K562 (cell line): ENCODE measurements around the gene ADAM20. TPM values are rescaled to one million over a fixed set of nuclear protein-coding genes. Genes with fewer than 3 reads are reported as not detected.

Experiments used
- ATAC-seq: fragments of 200-7000 bp; cut with Tn5 transposase; 3 replicates; pipeline ENCODE4 v1.9.1; 2020; ENCODE audit warnings: moderate library complexity
- BruUV-seq: library from RNA; stranded (reverse); fragments of 400-500 nt; replicated peaks from 2 replicates; lab custom pipeline; 2021; lab: Mats Ljungman, UMichigan
- CTCF ChIA-PET: fragments of 300-600 bp; formaldehyde crosslinking; extraction: SDS; loops from one replicate; lab custom pipeline; 2021; ENCODE audit warnings: low intra/inter-chr PET ratio; lab: Yijun Ruan, JAX
- POLR2A ChIA-PET: fragments of 300-600, 350-650 bp; sonication (Branson Sonifier 250); formaldehyde crosslinking; extraction: SDS; loops from one replicate; lab custom pipeline; 2021; ENCODE audit warnings: antibody characterized with exemption, inconsistent platforms; lab: Yijun Ruan, JAX
- DNase-seq, 4 experiments: peaks; one replicate each; pipeline versions ENCODE4 v3.0.0 to v3.0.0-alpha.2; 2011 to 2018; ENCODE audit warnings: low spot score in 3 of 4, mixed read lengths in 3 of 4; ENCODE audit errors: extremely low read depth in 1 of 4
- FAIRE-seq: peaks from 2 replicates; lab custom pipeline; 2011; peaks lifted over from hg19 to GRCh38; lab: Jason Lieb, UNC
- H2AFZ ChIP-seq: 2 replicates; pipeline ENCODE4 v1.6.0; 2011; ENCODE audit warnings: low read depth, low read length, control low read depth, inconsistent platforms
- H3K27ac ChIP-seq: fragments of 200-600 bp; 3 replicates; pipeline ENCODE4 v1.8.0; 2011; ENCODE audit warnings: low read depth, mild to moderate bottlenecking, control low read depth, inconsistent platforms, low read length, moderate library complexity, mixed read lengths; ENCODE audit errors: extremely low read depth
- H3K27me3 ChIP-seq, 2 experiments: fragments of 300-600 bp in 1 of 2; 2 replicates in 1 of 2; 3 replicates in 1 of 2; pipeline versions ENCODE4 v1.6.0 to v1.8.0; 2011; ENCODE audit warnings: inconsistent platforms in 2 of 2, low read length in 2 of 2, mild to moderate bottlenecking in 1 of 2, mixed read lengths in 1 of 2, moderate library complexity in 1 of 2; ENCODE audit not compliant: control insufficient read depth in 2 of 2, insufficient read depth in 2 of 2
- H3K36me3 ChIP-seq: fragments of 300-600 bp; 3 replicates; pipeline ENCODE4 v1.8.0; 2011; ENCODE audit warnings: mild to moderate bottlenecking, low read length, inconsistent platforms; ENCODE audit not compliant: control insufficient read depth, insufficient read depth
- H3K4me1 ChIP-seq, 2 experiments: fragments of 200-600 bp in 1 of 2; replicated peaks in 1 of 2; 2 replicates in 1 of 2; 3 replicates in 1 of 2; pipeline versions ENCODE4 v1.5.1 to v1.8.0; 2011; ENCODE audit warnings: inconsistent platforms in 2 of 2, low read length in 2 of 2, mild to moderate bottlenecking in 1 of 2, mixed read lengths in 1 of 2, moderate library complexity in 1 of 2; ENCODE audit not compliant: control insufficient read depth in 2 of 2, insufficient read depth in 2 of 2
- H3K4me2 ChIP-seq: 2 replicates; pipeline ENCODE4 v1.6.1; 2011; ENCODE audit warnings: low read length, control low read depth, inconsistent platforms, mixed read lengths; ENCODE audit not compliant: insufficient read depth
- H3K4me3 ChIP-seq: fragments of 200-600 bp; sonication (generic), shearing (Covaris generic); 2 replicates; pipeline ENCODE4 v1.5.1; 2016; ENCODE audit warnings: control low read depth, inconsistent platforms
- H3K79me2 ChIP-seq: fragments of 200-600 bp; 3 replicates; pipeline ENCODE4 v1.8.0; 2011; ENCODE audit warnings: low read length, inconsistent platforms; ENCODE audit not compliant: control insufficient read depth, insufficient read depth
- H3K9ac ChIP-seq, 2 experiments: 2 replicates each; pipeline versions ENCODE4 v1.6.0 to v1.6.1; 2011; ENCODE audit warnings: low read depth in 2 of 2, low read length in 2 of 2, control low read depth in 1 of 2, inconsistent platforms in 1 of 2, mild to moderate bottlenecking in 1 of 2, mixed read lengths in 1 of 2; ENCODE audit not compliant: insufficient read depth in 1 of 2
- H3K9me1 ChIP-seq: one replicate; pipeline ENCODE4 v1.6.0; 2011; ENCODE audit warnings: inconsistent platforms, mild to moderate bottlenecking, low read length, moderate library complexity; ENCODE audit not compliant: control insufficient read depth, insufficient read depth
- H3K9me3 ChIP-seq: replicated peaks from 2 replicates; pipeline ENCODE4 v1.5.1; 2011; ENCODE audit warnings: low read depth, low read length, inconsistent platforms; ENCODE audit not compliant: control insufficient read depth, insufficient read depth
- H4K20me1 ChIP-seq: replicated peaks from 2 replicates; pipeline ENCODE4 v1.6.1; 2011; ENCODE audit warnings: low read length, inconsistent platforms, mixed read lengths; ENCODE audit not compliant: control insufficient read depth, insufficient read depth
- CBX2 ChIP-seq: fragments of 200-600 bp; sonication (generic); IDR thresholded peaks from one replicate; pipeline ENCODE4 v1.6.1; 2012; ENCODE audit warnings: mild to moderate bottlenecking, low read length, inconsistent platforms; ENCODE audit not compliant: insufficient read depth, poor library complexity, severe bottlenecking
- DLX4 ChIP-seq: fragments of 250-450 bp; sonication (Bioruptor Pico); IDR thresholded peaks from 2 replicates; pipeline ENCODE4 v1.6.1; 2021; ENCODE audit warnings: mild to moderate bottlenecking
- HDAC8 ChIP-seq: fragments of 450-650 bp; IDR thresholded peaks from 2 replicates; pipeline ENCODE4 v1.6.1; 2016; ENCODE audit warnings: mild to moderate bottlenecking, missing genetic modification characterization, moderate library complexity, missing compliant biosample characterization
- MYNN ChIP-seq, 2 experiments: sonication (generic); formaldehyde crosslinking in 1 of 2; IDR thresholded peaks; 2 replicates each; pipeline versions ENCODE4 v1.5.0 to v1.6.1; 2016 to 2020; ENCODE audit warnings: antibody characterized with exemption in 1 of 2, missing genetic modification reagents in 1 of 2
- NR0B1 ChIP-seq: fragments of 450-650 bp; IDR thresholded peaks from one replicate; pipeline ENCODE4 v1.6.1; 2018; ENCODE audit warnings: mild to moderate bottlenecking, moderate library complexity; ENCODE audit not compliant: partially characterized antibody
- PATZ1 ChIP-seq: fragments of 250-450 bp; sonication (Bioruptor Pico); IDR thresholded peaks from 2 replicates; pipeline ENCODE4 v1.5.0; 2020; ENCODE audit warnings: mild to moderate bottlenecking, borderline replicate concordance
- SNIP1 ChIP-seq: fragments of 450-650 bp; IDR thresholded peaks from 2 replicates; pipeline ENCODE4 v1.7.1; 2017; ENCODE audit warnings: low read depth, mild to moderate bottlenecking
- STAG1 ChIP-seq: sonication (generic); formaldehyde crosslinking; IDR thresholded peaks from 2 replicates; pipeline ENCODE4 v1.5.0; 2020; ENCODE audit warnings: missing genetic modification reagents, borderline replicate concordance
- USF2 ChIP-seq: sonication (generic); formaldehyde crosslinking; IDR thresholded peaks from 2 replicates; pipeline ENCODE4 v1.5.0; 2020; ENCODE audit warnings: missing genetic modification reagents
- XRCC4 ChIP-seq: IDR thresholded peaks from one replicate; pipeline ENCODE4 v1.6.1; 2011; ENCODE audit not compliant: insufficient read depth, insufficient read length; ENCODE audit errors: extremely low read depth
- ZC3H8 ChIP-seq: fragments of 450-650 bp; IDR thresholded peaks from 2 replicates; pipeline ENCODE4 v1.6.1; 2017
- ZNF830 ChIP-seq: fragments of 250-450 bp; sonication (Bioruptor Pico); IDR thresholded peaks from 2 replicates; pipeline ENCODE4 v1.5.0; 2021; ENCODE audit warnings: mild to moderate bottlenecking
- whole genome bisulfite sequencing: fragments of 100-300 bp; shearing (Covaris generic); methylation state at CpG from one replicate; pipeline ENCODE4 v1.1.6; 2016; ENCODE audit warnings: low coverage, mixed read lengths; ENCODE audit not compliant: insufficient coverage; ENCODE audit errors: missing lambda C conversion rate; 5-methylcytosine and 5-hydroxymethylcytosine counted together
- in situ Hi-C: fragments of 300-500 bp; cut with MboI; formaldehyde crosslinking; loops from 4 replicates; pipeline ENCODE4 v1.15.0; 2018; ENCODE audit warnings: inconsistent platforms, mixed read lengths
- intact Hi-C: fragments of 100-400 bp; cut with micrococcal nuclease; formaldehyde crosslinking; loops from 2 replicates; pipeline ENCODE4 v1.14.2; 2022
- polyA plus RNA-seq, 8 experiments: library from polyadenylated mRNA; depleted of rRNA in 4 of 8; stranded (reverse) in 5 of 8; unstranded in 3 of 8; fragments of >200 nt; fragmentation: Nextera tagmentation in 2 of 8; fragmentation: Illumina TruSeq in 1 of 8; extraction: Ambion mirVana in 2 of 8; extraction: Trizol in 1 of 8; gene quantifications; 2 replicates each; pipeline versions ENCODE4 v1.2.1 to v1.2.3, GENCODE V29; 2011 to 2014; ENCODE audit warnings: inconsistent platforms in 1 of 8, missing spikeins in 1 of 8
- total RNA-seq, 7 experiments: library from RNA; depleted of rRNA in 6 of 7; stranded (reverse); fragments of >200 nt in 6 of 7; fragmentation: Illumina TruSeq in 2 of 7; extraction: Trizol in 2 of 7; gene quantifications; 2 replicates each; pipeline versions ENCODE4 v1.2.1 to v1.2.3, GENCODE V29; 2011 to 2021; ENCODE audit warnings: low replicate concordance in 1 of 7

ADAM20 gene
- total and polyA plus RNA-seq, 9 of the 15 experiments (the other 6 are each of a cell fraction or from before 2014, with no cell fraction given), result 0.03 to 0.15 (median 0.04) TPM; not detected in 5

GRCh38 chr14:70525691-70526090, 9.1 kb downstream of the ADAM20 start:
- no peaks in the 10 kb centered on the region for H3K9me3 ChIP-seq
- no peaks in the 10 kb centered on the region; the same call in 2 of the 3 replicates for H3K79me2 ChIP-seq
- in situ Hi-C loops (no loop called here), intact Hi-C loops (no loop called here)
- H3K36me3 ChIP-seq, result no peaks in the 10 kb centered on the region
- ChIA-PET CTCF (no interaction called here), POLR2A (interaction anchor here (0.5 kb wide), 1 partner anchor 1205 kb away, joined by 3 read pairs; no protein-coding TSS in a partner anchor)
- TF ChIP-seq STAG1 (CRISPR knock-in tag) (no peak), CBX2 (no peak), SNIP1 (no peak), ZNF830 (CRISPR knock-in tag) (no peak)
- BruUV-seq, result no TSS peak
- H3K27ac ChIP-seq, result no peak overlapping the region
- H3K4me2 ChIP-seq, result no peak overlapping the region
- DNase-seq (no peak), FAIRE-seq (no peak), ATAC-seq (no peak)
- no peaks in the 10 kb centered on the region for H4K20me1 ChIP-seq
- H3K4me1 ChIP-seq, result no peaks in the 10 kb centered on the region
- no peak overlapping the region for H2AFZ ChIP-seq
- no peaks in the 10 kb centered on the region for H3K27me3 ChIP-seq
- no peak overlapping the region for H3K9ac ChIP-seq
- no peak overlapping the region for H3K4me3 ChIP-seq
- H3K9me1 ChIP-seq, result no peaks in the 10 kb centered on the region

- ChIA-PET POLR2A (no interaction called here), CTCF (no interaction called here)
- in situ Hi-C loops, result no loop called here
- BruUV-seq, result no TSS peak
- Histone ChIP-seq H4K20me1 (no peaks in the 10 kb centered on the region), H2AFZ (no peak overlapping the region), H3K27ac (no peak overlapping the region), H3K27me3 (no peaks in the 10 kb centered on the region), H3K4me2 (no peak overlapping the region), H3K9me1 (no peaks in the 10 kb centered on the region), H3K36me3 (no peaks in the 10 kb centered on the region), H3K9ac (no peak overlapping the region), H3K4me1 (no peaks in the 10 kb centered on the region), H3K4me3 (no peak overlapping the region), H3K9me3 (no peaks in the 10 kb centered on the region), H3K79me2 (no peaks in the 10 kb centered on the region)
- WGBS, result 9% methylated on average over 3 of the region's 3 CpGs
- no peak for FAIRE-seq
- ATAC-seq, result no peak
- intact Hi-C loops, result no loop called here
- DNase-seq, result peak in 1 of 4 experiments; percentile 3
- no peak for TF ChIP-seq USF2 (CRISPR knock-in tag)
- TF ChIP-seq ZC3H8, result no peak
- no peak for TF ChIP-seq MYNN (IDR thresholded peaks at IDR 0.05)
- TF ChIP-seq MYNN (CRISPR knock-in tag; IDR thresholded peaks at IDR 0.05), result no peak
- TF ChIP-seq PATZ1 (CRISPR knock-in tag), result no peak
- no peak for TF ChIP-seq XRCC4
- no peak for TF ChIP-seq DLX4
- TF ChIP-seq HDAC8 (tag), result no peak
- TF ChIP-seq NR0B1, result no peak
Observed at GRCh38 chr14:70515811-70516210, 19.0 kb downstream of the ADAM20 start.
